ENCODE data around the gene ARFIP2.
A peak's percentile ranks its signal among the peaks of the same experiment; 100 is the strongest.

The ARFIP2 gene

DNA sequence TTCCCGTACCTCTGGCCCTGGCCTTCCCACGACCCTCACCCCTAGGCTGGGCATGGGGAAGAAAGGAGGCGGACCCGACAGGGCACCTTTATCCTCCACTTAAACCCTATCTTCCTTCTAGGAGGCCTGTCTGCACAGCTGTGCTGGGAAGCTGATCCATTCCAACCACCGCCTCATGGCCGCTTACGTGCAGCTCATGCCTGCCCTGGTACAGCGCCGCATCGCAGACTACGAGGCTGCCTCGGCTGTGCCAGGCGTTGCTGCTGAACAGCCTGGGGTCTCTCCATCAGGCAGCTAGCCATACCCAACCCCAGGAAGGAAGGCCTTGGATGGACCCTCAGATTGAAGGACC, 769 bp upstream of the ARFIP2 start:
- DNase-seq: no peak

- no peak for DNase-seq
Observed at GRCh38 chr11:6480299-6480914, 724 bp downstream of the ARFIP2 start.

DNA sequence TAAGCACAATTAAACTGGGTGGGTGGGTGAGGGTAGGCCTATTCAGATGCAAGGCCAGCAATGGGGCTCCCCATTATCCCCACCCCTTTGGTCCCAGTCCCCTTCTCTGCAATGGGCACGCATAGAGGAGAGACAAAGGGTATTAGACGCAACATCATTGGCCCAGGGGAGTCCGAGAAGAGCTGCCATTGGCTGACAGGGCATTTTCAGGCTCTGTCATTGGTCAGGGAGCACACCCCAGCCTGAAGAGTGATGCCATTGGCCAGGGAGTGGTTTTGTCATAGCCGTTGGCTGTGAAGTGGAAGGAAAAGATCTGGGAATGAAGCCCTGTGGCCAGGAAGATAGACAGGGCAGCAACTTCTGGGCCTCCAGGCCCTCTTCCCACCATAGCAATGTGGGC, 4.6 kb downstream of the ARFIP2 start:
- DNase-seq: no peak

GRCh38 chr11:6475936-6476335, 5.2 kb downstream of the ARFIP2 start:
- DNase-seq: no peak

DNA sequence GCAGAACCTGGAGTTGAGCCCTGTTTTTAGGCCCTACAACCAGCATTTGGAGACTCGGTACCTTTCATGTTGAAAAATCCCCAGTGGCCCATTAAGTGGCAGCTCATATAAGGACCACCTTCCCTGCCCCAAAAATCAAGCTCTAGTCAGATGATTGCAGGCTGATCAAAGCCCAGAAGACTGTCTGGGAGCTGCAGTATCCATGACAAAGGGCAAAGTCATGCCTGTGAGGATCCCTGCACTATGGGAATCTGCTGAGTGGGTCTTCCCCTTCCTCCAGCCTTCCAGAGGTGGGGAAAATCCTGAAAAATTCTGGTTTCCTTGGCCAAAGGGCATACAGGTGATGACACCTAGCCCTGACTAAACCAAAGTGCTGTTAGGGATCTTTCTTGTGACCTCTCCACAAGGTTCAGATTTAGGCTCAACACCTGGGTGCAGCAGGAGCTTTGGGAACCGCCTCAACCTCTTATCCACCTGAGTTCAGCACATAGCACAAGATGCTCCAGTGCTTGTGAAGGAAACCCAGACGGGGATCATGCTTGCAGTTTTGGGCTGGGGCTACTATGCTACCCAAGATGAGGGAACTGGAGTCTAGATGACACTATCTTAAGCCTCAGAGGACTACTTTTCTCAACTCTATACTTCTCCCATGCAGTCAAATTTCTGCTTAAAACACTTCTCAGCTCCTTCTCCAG, 6.2 kb downstream of the ARFIP2 start:
- DNase-seq: no peak

DNA sequence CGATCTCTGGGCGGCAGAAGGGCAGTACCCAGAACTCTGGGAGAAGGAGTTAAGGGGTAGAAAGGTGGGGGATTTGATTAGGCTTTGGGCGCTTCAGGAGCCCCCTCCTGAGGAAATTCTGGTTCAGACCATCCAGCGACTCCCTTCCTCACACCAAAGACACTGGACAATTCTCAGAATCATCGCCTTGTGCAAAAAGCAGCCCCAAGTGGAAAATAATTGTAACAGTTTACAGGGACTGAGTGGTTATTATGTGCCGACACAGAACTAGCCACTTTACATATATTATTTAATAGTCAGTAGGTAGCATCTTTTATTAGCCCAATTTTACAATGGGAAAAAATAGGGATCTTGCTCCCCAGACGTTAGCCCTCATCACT, 6.7 kb downstream of the ARFIP2 start:
- no peak for DNase-seq

DNA sequence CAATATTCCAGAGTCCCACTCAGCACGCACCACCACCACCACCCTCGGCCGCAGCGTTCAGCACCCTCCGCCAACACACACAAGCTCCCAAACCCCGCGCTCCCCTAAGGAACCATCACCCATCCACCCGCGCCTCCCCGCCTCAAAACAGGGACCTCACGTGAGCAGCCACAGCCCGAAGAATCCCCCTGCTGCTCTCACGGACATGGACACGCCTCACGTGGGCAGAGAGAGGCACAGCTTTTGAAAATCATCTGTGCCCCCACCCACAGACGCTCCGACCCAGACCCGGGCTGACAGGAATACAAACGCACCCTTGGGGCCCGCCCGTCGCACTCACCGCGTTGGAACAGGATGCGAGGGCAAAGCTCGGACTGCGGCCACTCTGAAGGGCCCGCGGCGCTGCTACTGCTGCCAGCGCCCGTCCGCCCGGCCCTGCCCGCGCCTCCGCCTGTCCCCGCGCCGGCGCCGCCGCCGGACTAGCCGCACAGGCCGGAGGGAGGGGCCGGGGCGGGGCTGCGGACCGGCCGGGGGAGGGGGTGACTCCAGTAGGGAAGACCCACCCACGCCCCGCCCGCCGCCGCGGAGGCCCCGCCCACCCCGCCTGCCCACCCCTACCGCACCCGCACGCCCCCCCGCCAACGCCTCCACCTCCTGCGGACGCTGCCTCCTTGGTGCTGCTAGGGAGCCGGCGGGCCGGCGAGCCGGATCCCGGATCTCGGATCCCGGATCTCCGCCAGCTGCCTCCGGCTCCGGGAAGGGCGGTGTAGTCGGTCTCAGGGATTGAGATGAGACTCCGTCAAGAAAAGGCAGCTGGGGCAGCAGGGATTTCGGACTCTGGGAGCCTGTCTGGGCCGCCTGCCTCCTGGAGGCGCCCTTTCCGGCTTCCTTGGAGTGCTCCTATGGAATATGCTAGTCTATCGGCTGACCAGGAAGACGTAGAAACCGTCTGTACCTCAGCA, 7.4 kb downstream of the ARFIP2 start, which contains the start of gene TRIM3:
Gene TRIM3, minus strand, starts transcription at position 491 of the 962 bp plus-strand sequence. CDS start 8,246 bp downstream, outside the sequence.
- peak; percentile 79 for DNase-seq

GRCh38 chr11:6472934-6473333, 8.2 kb downstream of the ARFIP2 start:
- DNase-seq: no peak

DNA sequence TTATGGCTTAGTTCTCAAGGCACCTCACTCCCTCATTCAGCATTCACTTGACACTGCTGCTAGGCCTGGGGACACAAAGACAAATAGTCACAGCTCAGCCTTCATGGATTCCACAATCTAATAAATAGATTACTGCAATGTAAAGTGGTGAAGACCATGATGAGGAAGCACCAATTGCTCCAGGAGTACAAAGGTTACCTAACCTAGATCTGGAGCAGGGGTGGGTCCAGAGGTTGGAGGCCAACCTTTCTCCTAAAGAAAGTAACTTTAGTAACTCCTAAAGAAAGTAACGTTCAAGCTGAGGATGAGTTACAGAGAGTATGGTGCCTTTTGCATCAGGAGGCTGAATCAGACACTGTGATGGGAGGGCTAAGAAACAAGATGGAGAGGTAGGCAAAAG, 11.5 kb downstream of the ARFIP2 start:
- DNase-seq: no peak

- no peak for DNase-seq
Observed at GRCh38 chr11:6468712-6469495, 12.2 kb downstream of the ARFIP2 start.

DNA sequence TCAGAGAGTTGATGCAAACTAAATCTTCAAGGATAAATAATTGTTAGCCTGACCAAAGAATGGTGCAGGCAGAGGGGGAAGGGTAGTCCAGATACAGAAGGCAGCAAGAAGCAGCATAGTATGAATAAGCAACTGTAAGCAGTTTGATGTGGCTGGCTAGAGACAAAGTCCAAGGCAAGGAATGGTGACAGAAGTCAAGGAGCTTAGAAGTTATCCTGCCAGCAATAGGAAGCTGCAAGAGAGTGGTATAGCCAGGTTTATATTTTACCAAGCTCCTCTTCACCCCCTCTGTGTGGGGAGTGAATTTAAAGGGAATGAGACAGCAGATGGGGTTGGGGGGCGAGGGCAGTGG, 22.1 kb downstream of the ARFIP2 start:
- DNase-seq: no peak

DNA sequence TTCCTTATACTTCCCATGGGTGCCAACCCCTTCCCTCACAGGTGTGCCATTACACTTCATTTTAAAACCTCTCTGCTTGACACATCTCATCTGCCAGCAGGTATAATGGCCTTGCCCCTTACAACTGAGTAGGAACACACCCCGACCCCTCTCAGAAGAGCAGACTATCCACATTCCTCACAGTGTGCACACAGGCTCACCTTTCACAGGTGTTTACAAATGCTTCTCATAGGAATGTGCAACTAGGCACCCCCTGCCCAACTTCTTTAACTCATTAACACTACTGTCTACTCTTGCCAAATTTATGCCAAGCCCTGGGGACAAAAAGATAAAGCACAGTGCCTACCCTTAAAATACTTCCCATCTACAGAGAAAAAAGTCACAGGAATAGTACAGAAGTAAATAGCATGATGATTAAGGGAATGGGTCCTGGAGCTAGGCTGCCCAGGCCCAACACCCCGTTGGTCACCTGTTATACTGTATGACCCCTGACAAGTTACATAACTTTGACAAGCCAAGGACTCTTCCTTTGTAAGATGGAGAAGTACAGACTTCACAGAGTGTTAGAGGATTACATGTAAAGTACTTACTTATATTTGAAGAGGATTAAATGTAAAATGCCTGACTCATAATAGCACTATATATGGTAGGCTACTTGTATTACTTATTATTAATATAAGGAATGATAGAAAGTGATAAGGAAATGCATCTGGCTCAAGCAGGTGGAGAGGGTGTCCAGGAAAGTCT, 22.6 kb downstream of the ARFIP2 start:
- DNase-seq: no peak

DNA sequence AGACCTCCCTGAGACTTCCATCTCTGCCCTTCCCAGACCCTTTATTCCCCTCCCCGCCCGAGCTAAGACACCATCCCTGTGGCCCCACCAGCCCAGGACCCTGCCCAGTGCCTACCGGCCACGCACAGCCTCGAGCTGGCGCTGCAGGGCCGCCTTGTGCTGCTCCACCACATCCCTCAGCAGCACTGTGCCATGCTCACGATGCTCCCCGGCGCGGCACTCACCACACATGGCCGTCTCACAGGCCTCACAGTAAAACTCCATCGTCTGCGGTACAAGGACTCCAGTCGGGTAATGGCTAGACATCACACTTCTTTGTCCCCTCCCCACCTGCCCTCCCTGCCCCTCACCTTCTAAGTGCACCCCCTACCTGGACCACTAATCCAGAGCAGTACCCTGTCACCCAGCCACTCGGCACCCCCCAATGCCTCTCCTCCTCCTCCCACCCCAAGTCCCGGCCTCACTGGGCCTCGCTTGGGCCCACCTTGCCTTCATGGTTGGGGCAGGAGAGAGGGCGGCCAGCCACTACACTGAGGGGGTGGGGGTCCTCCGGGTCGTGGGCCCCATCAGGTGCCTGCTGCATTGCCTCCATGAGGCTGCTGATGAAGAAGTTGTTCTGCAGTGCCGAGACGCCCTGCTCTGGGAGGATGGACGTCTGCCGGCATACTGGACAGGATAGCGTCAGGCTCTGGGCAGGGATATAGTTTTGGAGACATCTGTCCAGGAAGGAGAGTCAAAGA, 23.4 kb downstream of the ARFIP2 start:
- DNase-seq: no peak

- DNase-seq: no peak
Observed at GRCh38 chr11:6456361-6457073, 24.6 kb downstream of the ARFIP2 start.

GRCh38 chr11:6455070-6455469, 26.1 kb downstream of the ARFIP2 start:
- no peak for DNase-seq

DNA sequence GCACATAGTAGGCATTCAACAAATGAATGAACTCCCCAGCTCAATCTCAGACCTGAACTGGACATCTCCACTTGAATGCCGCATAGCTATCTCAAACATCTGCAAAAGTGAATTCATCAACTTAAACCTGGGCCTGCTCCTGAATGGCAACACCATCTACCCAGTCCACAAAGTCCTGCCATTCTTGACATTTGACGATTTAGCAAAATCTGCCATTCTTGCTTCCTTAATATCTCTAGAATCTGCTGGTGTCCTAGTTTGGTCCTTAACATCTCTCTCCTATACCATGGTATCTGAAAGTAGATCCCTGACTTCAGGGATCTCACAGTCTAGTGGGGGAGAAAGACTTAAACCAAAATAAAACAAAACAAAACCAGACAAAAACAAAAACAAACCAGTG, 28.0 kb downstream of the ARFIP2 start:
- DNase-seq: no peak

- DNase-seq: no peak
Observed at GRCh38 chr11:6452219-6452618, 28.9 kb downstream of the ARFIP2 start.

- DNase-seq: no peak
Observed at GRCh38 chr11:6448574-6448973, 32.6 kb downstream of the ARFIP2 start.

DNA sequence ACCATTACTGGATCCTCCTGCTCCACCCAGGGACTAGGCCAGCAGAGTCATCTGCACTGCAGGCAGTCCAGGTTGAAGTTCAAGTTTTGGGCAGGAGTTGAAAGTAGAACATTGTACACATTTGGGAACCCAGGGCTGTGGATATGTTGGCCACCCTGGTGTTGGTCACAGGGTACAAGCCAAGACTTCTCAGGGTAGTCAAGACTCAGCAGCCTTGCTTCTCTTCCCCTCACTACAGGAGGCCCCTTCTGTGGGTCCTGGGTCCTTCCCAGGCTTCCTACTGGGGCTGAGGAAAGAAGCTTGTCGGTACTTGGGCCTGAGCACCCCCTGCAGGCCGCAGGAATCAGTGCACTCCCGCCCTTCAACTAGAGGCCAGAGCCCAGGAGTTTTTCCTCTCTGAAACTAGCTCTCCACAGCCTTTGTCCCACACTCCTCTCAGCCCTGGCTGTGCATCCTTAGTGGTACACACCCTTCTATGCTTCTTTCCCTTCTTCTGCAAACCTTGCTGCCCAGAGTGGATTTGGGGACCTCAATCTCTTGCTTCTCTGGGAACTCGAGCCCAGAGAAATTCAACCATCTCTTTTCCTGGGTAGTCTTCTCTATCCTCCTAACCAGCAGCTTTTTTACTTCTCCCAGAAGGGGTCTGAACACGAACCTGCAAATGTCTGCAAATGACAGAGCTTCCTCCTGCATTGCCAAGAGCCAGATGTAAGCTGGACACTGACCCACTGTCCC, 37.7 kb downstream of the ARFIP2 start:
- peak; percentile 66 for DNase-seq

GRCh38 chr11:6442441-6442840, 38.7 kb downstream of the ARFIP2 start:
- no peak for DNase-seq
